ENCODE measurements around the gene ZNF311. TPM values are rescaled to one million over a fixed set of nuclear protein-coding genes. Genes with fewer than 3 reads are reported as not detected.

The ZNF311 gene
- total RNA-seq, 1 experiment from 2014 or later, result 0.39 TPM

DNA sequence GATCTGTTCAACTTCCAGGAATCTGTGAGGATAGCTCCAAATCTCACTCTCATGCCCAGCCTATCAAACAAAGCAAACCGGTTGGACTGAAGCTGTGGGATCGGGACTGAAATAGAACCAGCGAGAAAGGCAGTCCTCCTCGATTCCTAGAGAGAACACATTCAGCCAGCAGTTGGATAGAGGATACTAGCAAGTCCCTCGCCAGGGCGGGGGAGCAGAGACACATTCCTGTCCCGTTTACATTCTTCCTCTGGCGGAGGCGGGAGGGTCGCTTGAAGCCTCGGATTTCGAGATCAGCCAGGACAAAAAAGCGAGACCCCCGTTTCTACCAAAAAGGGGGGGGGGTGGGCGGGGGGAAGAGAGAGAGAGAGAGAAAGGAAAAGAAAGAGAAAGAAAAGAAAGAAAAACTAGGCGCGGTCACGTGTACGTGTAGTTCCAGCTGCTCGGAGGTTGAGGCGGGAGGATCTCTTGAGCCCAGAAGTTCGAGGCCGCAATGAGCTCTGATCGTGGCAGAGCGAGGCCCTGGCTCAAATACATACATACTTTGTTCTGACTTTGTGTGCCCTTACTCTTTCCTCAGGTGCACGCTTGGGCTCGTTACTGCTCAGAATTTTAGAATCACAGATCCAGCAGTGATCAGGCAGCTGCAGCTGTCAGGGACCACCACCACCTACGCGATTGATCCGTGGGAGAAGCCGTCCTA lies 19.5 kb downstream of the ZNF311 start:
- CTCF ChIA-PET, result interaction anchor here (0.5 to 0.7 kb wide), 3 partner anchors 61 to 267 kb away, joined by 4 to 7 read pairs (median 5); no protein-coding TSS in a partner anchor

DNA sequence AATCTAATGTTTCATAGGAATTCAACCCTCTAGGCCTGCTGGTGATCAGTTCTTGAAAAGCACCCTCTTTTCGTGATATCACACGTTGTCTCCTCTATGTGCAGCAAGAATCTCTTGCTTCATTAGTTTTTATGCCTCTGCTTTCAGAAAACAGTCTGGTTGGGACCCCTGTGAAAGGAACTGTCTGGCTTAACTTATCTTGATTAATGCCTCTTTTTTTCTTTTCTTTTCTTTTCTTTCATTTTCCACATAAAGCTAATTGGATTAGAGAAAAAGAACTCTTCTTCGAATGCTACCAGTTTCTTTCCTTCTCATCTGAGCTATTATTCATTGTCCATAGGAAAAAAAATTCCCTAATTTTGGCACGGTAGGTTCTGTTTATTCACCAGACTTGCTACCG lies 21.3 kb downstream of the ZNF311 start:
- intact Hi-C loops (cut with micrococcal nuclease; ENCODE audit: unreplicated experiment) (loop anchor here (2.0 to 10.0 kb wide), 3 partner anchors 43 to 147 kb away; no protein-coding TSS in a partner anchor), in situ Hi-C loops (cut with HindIII; ENCODE audit: low pct_unique_long_range_greater_than_20kb, low sequenced_read_pairs) (no loop called here)
- no TSS peak for BruUV-seq (replicated peaks)
- CTCF ChIA-PET, result interaction anchor here (0.6 to 0.7 kb wide), 3 partner anchors 26 to 321 kb away, joined by 8 to 13 read pairs (median 8); partner anchors contain the start of gene TRIM27
- Histone ChIP-seq H3K27me3 (ENCODE audit: control insufficient read depth, insufficient read depth, low read length) (no peaks in the 10 kb centered on the region), H3K9me3 (ENCODE audit: control insufficient read depth, insufficient read depth, low read depth, low read length) (no peaks in the 10 kb centered on the region), H3K4me1 (ENCODE audit: control insufficient read depth, insufficient read depth, low read length) (peaks cover 31% of the 10 kb centered on the region), H3K27ac (ENCODE audit: low read length) (peak overlapping the region; percentile 91), H3K4me3 (ENCODE audit: low read depth in 2 of 2, low read length in 2 of 2) (peak overlapping the region; percentile 88 to 95), H3K36me3 (ENCODE audit: control insufficient read depth, insufficient read depth, low read length) (no peaks in the 10 kb centered on the region)
- ATAC-seq, result no peak
- POLR2A ChIA-PET, result no interaction called here
- TF ChIP-seq POLR2AphosphoS5 (IDR thresholded peaks at IDR 0.05; ENCODE audit: low read depth, low read length) (no peak), TCF7L2 (IDR thresholded peaks at IDR 0.05; ENCODE audit: low read depth, low read length) (no peak), SIN3A (IDR thresholded peaks at IDR 0.05; ENCODE audit: borderline replicate concordance, insufficient read depth, low read depth, low read length) (no peak)
- TF ChIP-seq, protein P1, sequence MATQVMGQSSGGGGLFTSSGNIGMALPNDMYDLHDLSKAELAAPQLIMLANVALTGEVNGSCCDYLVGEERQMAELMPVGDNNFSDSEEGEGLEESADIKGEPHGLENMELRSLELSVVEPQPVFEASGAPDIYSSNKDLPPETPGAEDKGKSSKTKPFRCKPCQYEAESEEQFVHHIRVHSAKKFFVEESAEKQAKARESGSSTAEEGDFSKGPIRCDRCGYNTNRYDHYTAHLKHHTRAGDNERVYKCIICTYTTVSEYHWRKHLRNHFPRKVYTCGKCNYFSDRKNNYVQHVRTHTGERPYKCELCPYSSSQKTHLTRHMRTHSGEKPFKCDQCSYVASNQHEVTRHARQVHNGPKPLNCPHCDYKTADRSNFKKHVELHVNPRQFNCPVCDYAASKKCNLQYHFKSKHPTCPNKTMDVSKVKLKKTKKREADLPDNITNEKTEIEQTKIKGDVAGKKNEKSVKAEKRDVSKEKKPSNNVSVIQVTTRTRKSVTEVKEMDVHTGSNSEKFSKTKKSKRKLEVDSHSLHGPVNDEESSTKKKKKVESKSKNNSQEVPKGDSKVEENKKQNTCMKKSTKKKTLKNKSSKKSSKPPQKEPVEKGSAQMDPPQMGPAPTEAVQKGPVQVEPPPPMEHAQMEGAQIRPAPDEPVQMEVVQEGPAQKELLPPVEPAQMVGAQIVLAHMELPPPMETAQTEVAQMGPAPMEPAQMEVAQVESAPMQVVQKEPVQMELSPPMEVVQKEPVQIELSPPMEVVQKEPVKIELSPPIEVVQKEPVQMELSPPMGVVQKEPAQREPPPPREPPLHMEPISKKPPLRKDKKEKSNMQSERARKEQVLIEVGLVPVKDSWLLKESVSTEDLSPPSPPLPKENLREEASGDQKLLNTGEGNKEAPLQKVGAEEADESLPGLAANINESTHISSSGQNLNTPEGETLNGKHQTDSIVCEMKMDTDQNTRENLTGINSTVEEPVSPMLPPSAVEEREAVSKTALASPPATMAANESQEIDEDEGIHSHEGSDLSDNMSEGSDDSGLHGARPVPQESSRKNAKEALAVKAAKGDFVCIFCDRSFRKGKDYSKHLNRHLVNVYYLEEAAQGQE (IDR thresholded peaks at IDR 0.05; ENCODE audit: insufficient read depth in 1 of 2, low read depth in 2 of 2, low read length in 1 of 2), result no peak
- TF ChIP-seq, protein P2, sequence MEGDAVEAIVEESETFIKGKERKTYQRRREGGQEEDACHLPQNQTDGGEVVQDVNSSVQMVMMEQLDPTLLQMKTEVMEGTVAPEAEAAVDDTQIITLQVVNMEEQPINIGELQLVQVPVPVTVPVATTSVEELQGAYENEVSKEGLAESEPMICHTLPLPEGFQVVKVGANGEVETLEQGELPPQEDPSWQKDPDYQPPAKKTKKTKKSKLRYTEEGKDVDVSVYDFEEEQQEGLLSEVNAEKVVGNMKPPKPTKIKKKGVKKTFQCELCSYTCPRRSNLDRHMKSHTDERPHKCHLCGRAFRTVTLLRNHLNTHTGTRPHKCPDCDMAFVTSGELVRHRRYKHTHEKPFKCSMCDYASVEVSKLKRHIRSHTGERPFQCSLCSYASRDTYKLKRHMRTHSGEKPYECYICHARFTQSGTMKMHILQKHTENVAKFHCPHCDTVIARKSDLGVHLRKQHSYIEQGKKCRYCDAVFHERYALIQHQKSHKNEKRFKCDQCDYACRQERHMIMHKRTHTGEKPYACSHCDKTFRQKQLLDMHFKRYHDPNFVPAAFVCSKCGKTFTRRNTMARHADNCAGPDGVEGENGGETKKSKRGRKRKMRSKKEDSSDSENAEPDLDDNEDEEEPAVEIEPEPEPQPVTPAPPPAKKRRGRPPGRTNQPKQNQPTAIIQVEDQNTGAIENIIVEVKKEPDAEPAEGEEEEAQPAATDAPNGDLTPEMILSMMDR (IDR thresholded peaks at IDR 0.05), result no peak
- no peak for DNase-seq (ENCODE audit: low read depth, low spot score)

More for the DNA sequence above, 19.5 kb downstream of the ZNF311 start:
- intact Hi-C loops (cut with micrococcal nuclease; ENCODE audit: unreplicated experiment), result loop anchor here (1.0 to 10.0 kb wide), 3 partner anchors 31 to 121 kb away; no protein-coding TSS in a partner anchor
- POLR2A ChIA-PET, result interaction anchor here (0.7 to 0.8 kb wide), 2 partner anchors 31 to 239 kb away, joined by 3 to 7 read pairs; no protein-coding TSS in a partner anchor
- peak; percentile 74 for ATAC-seq
- DNase-seq (ENCODE audit: low read depth, low spot score), result peak; percentile 97
- Histone ChIP-seq H3K27ac (ENCODE audit: low read length) (peak overlapping the region; percentile 91), H3K4me1 (ENCODE audit: control insufficient read depth, insufficient read depth, low read length) (peaks cover 14% of the 10 kb centered on the region), H3K4me3 (ENCODE audit: low read depth in 2 of 2, low read length in 2 of 2) (peak overlapping the region; percentile 57 to 88), H3K27me3 (ENCODE audit: control insufficient read depth, insufficient read depth, low read length) (no peaks in the 10 kb centered on the region), H3K36me3 (ENCODE audit: control insufficient read depth, insufficient read depth, low read length) (no peaks in the 10 kb centered on the region), H3K9me3 (ENCODE audit: control insufficient read depth, insufficient read depth, low read depth, low read length) (no peaks in the 10 kb centered on the region)
- in situ Hi-C loops (cut with HindIII; ENCODE audit: low pct_unique_long_range_greater_than_20kb, low sequenced_read_pairs), result no loop called here
- no TSS peak for BruUV-seq (replicated peaks)
- TF ChIP-seq, protein P2 (IDR thresholded peaks at IDR 0.05), result no peak
- TF ChIP-seq POLR2AphosphoS5 (IDR thresholded peaks at IDR 0.05; ENCODE audit: low read depth, low read length), result peak; percentile 81
- no peak for TF ChIP-seq SIN3A (IDR thresholded peaks at IDR 0.05; ENCODE audit: borderline replicate concordance, insufficient read depth, low read depth, low read length)
- no peak for TF ChIP-seq TCF7L2 (IDR thresholded peaks at IDR 0.05; ENCODE audit: low read depth, low read length)
- TF ChIP-seq, protein P1 (IDR thresholded peaks at IDR 0.05; ENCODE audit: insufficient read depth in 1 of 2, low read depth in 2 of 2, low read length in 1 of 2), result no peak
